ENCODE measurements around the gene ARMC12. TPM values are rescaled to one million over a fixed set of nuclear protein-coding genes. Genes with fewer than 3 reads are reported as not detected.

ARMC12 gene
- total RNA-seq, 4 donors from 2014 or later = 1.6 TPM; not detected in 2

- peaks cover 0 to 8% of the 10 kb centered on the region in 2 donors for H3K27me3 ChIP-seq
- intact Hi-C loops (cut with DNase I; ENCODE audit: low total_unique reads) = no loop called here
- H3K9me3 ChIP-seq = no peaks in the 10 kb centered on the region
- no peaks in the 10 kb centered on the region for H3K36me3 ChIP-seq
- no peak overlapping the region for H3K27ac ChIP-seq
- H3K4me3 ChIP-seq = no peak overlapping the region
- TF ChIP-seq CTCF (IDR thresholded peaks at IDR 0.05) (no peak), POLR2A (IDR thresholded peaks at IDR 0.05) (no peak)
- no peaks in the 10 kb centered on the region for H3K4me1 ChIP-seq
- DNase-seq = no peak
Observed at GRCh38 chr6:35765739-35766138, 28.9 kb downstream of the ARMC12 start.

DNA sequence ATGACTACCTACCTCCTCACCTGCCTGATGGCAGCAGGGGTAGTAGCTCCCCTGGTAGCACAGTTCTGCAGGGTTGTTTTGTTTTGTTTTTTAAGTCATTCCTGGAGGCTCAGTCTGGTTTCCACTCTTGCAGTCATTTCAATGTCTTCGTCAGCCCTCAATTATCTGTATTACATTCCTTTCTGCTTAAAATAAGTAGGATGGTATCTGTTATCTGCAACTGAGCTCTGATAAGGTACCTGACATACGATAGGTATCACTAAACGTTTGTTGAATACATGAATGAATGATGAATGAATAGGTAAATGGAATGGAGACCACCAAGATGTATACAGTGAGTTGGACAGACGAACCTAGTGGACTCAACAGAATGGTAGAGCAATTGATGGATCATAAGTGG lies 32.4 kb downstream of the ARMC12 start:
- Histone ChIP-seq H3K27ac (no peak overlapping the region), H3K36me3 (no peaks in the 10 kb centered on the region), H3K4me1 (no peaks in the 10 kb centered on the region), H3K27me3 (no peaks in the 10 kb centered on the region), H3K4me3 (no peak overlapping the region), H3K9me3 (no peaks in the 10 kb centered on the region)
- TF ChIP-seq CTCF (IDR thresholded peaks at IDR 0.05) (no peak), POLR2A (IDR thresholded peaks at IDR 0.05) (no peak)
- intact Hi-C loops (cut with DNase I; ENCODE audit: low total_unique reads) = no loop called here
- DNase-seq = no peak

GRCh38 chr6:35771343-35771627 lies 34.5 kb downstream of the ARMC12 start:
- no peaks in the 10 kb centered on the region for H3K27me3 ChIP-seq
- H3K9me3 ChIP-seq = no peaks in the 10 kb centered on the region
- H3K4me1 ChIP-seq = no peaks in the 10 kb centered on the region
- TF ChIP-seq CTCF (IDR thresholded peaks at IDR 0.05) = no peak
- intact Hi-C loops (cut with DNase I; ENCODE audit: low total_unique reads) = no loop called here
- DNase-seq = no peak
- no peak overlapping the region for H3K4me3 ChIP-seq
- H3K27ac ChIP-seq = no peak overlapping the region
- no peaks in the 10 kb centered on the region for H3K36me3 ChIP-seq

GRCh38 chr6:35774116-35774794 lies 37.4 kb downstream of the ARMC12 start:
- Histone ChIP-seq H3K9me3 (no peaks in the 10 kb centered on the region), H3K4me1 (peaks cover 0 to 3% of the 10 kb centered on the region in 2 donors), H3K4me3 (no peak overlapping the region), H3K36me3 (no peaks in the 10 kb centered on the region), H3K27me3 (no peaks in the 10 kb centered on the region), H3K27ac (no peak overlapping the region)
- no peak for TF ChIP-seq CTCF (IDR thresholded peaks at IDR 0.05)
- no peak for TF ChIP-seq POLR2A (IDR thresholded peaks at IDR 0.05)
- DNase-seq = no peak
- intact Hi-C loops (cut with DNase I; ENCODE audit: low total_unique reads) = no loop called here

DNA sequence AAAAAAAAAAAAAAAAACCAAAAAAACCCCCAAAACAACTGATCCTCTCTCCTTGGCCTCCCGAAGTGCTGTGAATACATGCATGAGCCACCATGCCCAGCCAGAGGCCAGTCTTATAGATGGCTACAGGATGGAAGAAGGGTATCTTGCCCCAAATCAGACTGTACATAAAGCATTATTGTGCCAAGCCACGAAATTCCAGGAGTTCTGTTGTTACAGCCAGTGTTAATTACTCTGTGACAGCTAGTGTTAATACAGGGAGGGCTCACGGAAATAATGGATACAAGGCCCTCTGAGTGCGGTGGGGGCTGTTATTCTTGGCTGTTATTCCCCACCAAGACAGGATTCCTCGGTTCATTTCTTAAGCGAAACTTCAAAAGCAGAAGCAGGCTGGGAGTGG lies 38.2 kb downstream of the ARMC12 start:
- no peak overlapping the region for H3K4me3 ChIP-seq
- no peaks in the 10 kb centered on the region for H3K36me3 ChIP-seq
- no peaks in the 10 kb centered on the region for H3K27me3 ChIP-seq
- peaks cover 0 to 3% of the 10 kb centered on the region in 2 donors for H3K4me1 ChIP-seq
- intact Hi-C loops (cut with DNase I; ENCODE audit: low total_unique reads) = no loop called here
- TF ChIP-seq CTCF (IDR thresholded peaks at IDR 0.05) (no peak), POLR2A (IDR thresholded peaks at IDR 0.05) (no peak)
- H3K9me3 ChIP-seq = no peaks in the 10 kb centered on the region
- no peak for DNase-seq
- H3K27ac ChIP-seq = no peak overlapping the region

Measured in uterus (tissue), 4 donors.